ENCODE measurements around the gene ALPP. TPM values are rescaled to one million over a fixed set of nuclear protein-coding genes. Genes with fewer than 3 reads are reported as not detected.

Gene ALPP
- total RNA-seq, 2 donors from 2014 or later: not detected

- Histone ChIP-seq H3K9me3 (ENCODE audit: control insufficient read depth, low read length) (no peaks in the 10 kb centered on the region), H3K36me3 (ENCODE audit: control insufficient read depth, insufficient read depth, low read length) (no peaks in the 10 kb centered on the region), H3K27me3 (ENCODE audit: control insufficient read depth, insufficient read depth, low read length, poor library complexity, severe bottlenecking) (peaks cover 63% of the 10 kb centered on the region), H3K4me1 (ENCODE audit: control insufficient read depth, insufficient read depth, low read length) (no peaks in the 10 kb centered on the region), H3K4me3 (ENCODE audit: low read length) (no peak overlapping the region), H3K9ac (ENCODE audit: extremely low read depth, low read length, poor library complexity, severe bottlenecking) (no peak overlapping the region), H3K27ac (ENCODE audit: low read depth, low read length) (no peak overlapping the region)
- no peak overlapping the region for H3K27ac Mint-ChIP-seq
- no peak overlapping the region for H3K4me3 Mint-ChIP-seq
- no peaks in the 10 kb centered on the region for H3K9me3 Mint-ChIP-seq
- peaks cover 49% of the 10 kb centered on the region for H3K27me3 Mint-ChIP-seq (ENCODE audit: insufficient read depth)
- H3K4me1 Mint-ChIP-seq: no peaks in the 10 kb centered on the region
- no peaks in the 10 kb centered on the region for H3K36me3 Mint-ChIP-seq (ENCODE audit: low read depth)
- 95 to 100% methylated on average over 1 to 5 of the region's 5 CpGs for WGBS, 2 experiments (ENCODE audit: insufficient coverage in 1 of 2, insufficient read length in 1 of 2)
- TF ChIP-seq CTCF (conservative IDR thresholded peaks at IDR 0.05): no peak
- peak; percentile 23 for DNase-seq
Observed at GRCh38 chr2:232412986-232413385, 34.4 kb downstream of the ALPP start.

- no peak overlapping the region for H3K27ac ChIP-seq (ENCODE audit: low read depth, low read length)
- Mint-ChIP-seq H3K4me3 (no peak overlapping the region), H3K27ac (no peak overlapping the region), H3K9me3 (no peaks in the 10 kb centered on the region), H3K36me3 (ENCODE audit: low read depth) (no peaks in the 10 kb centered on the region), H3K4me1 (peaks cover 3% of the 10 kb centered on the region), H3K27me3 (ENCODE audit: insufficient read depth) (peaks cover 65% of the 10 kb centered on the region)
- no peaks in the 10 kb centered on the region for H3K9me3 ChIP-seq (ENCODE audit: control insufficient read depth, low read length)
- H3K9ac ChIP-seq (ENCODE audit: extremely low read depth, low read length, poor library complexity, severe bottlenecking): no peak overlapping the region
- no peak for TF ChIP-seq CTCF (conservative IDR thresholded peaks at IDR 0.05)
- H3K4me3 ChIP-seq (ENCODE audit: low read length): no peak overlapping the region
- peaks cover 83% of the 10 kb centered on the region for H3K27me3 ChIP-seq (ENCODE audit: control insufficient read depth, insufficient read depth, low read length, poor library complexity, severe bottlenecking)
- WGBS, 2 experiments (ENCODE audit: insufficient coverage in 1 of 2, insufficient read length in 1 of 2): 86 to 91% methylated on average over 4 to 8 of the region's 8 CpGs
- H3K36me3 ChIP-seq (ENCODE audit: control insufficient read depth, insufficient read depth, low read length): no peaks in the 10 kb centered on the region
- peak; percentile 30 for DNase-seq
- no peaks in the 10 kb centered on the region for H3K4me1 ChIP-seq (ENCODE audit: control insufficient read depth, insufficient read depth, low read length)
Observed at GRCh38 chr2:232415138-232415690, 36.7 kb downstream of the ALPP start.

GRCh38 chr2:232415736-232416520 lies 37.4 kb downstream of the ALPP start:
- peak; percentile 35 for DNase-seq
- TF ChIP-seq CTCF (conservative IDR thresholded peaks at IDR 0.05): no peak
- H3K4me3 ChIP-seq (ENCODE audit: low read length): no peak overlapping the region
- Mint-ChIP-seq H3K4me1 (peaks cover 3% of the 10 kb centered on the region), H3K27ac (no peak overlapping the region), H3K36me3 (ENCODE audit: low read depth) (no peaks in the 10 kb centered on the region), H3K27me3 (ENCODE audit: insufficient read depth) (peaks cover 69% of the 10 kb centered on the region), H3K9me3 (no peaks in the 10 kb centered on the region), H3K4me3 (no peak overlapping the region)
- H3K4me1 ChIP-seq (ENCODE audit: control insufficient read depth, insufficient read depth, low read length): no peaks in the 10 kb centered on the region
- no peaks in the 10 kb centered on the region for H3K36me3 ChIP-seq (ENCODE audit: control insufficient read depth, insufficient read depth, low read length)
- H3K27ac ChIP-seq (ENCODE audit: low read depth, low read length): no peak overlapping the region
- no peak overlapping the region for H3K9ac ChIP-seq (ENCODE audit: extremely low read depth, low read length, poor library complexity, severe bottlenecking)
- no peaks in the 10 kb centered on the region for H3K9me3 ChIP-seq (ENCODE audit: control insufficient read depth, low read length)
- peaks cover 87% of the 10 kb centered on the region for H3K27me3 ChIP-seq (ENCODE audit: control insufficient read depth, insufficient read depth, low read length, poor library complexity, severe bottlenecking)
- 90 to 94% methylated on average over 7 to 12 of the region's 12 CpGs for WGBS, 2 experiments (ENCODE audit: insufficient coverage in 1 of 2, insufficient read length in 1 of 2)

Data from endodermal cell (in vitro differentiated cells).